ENCODE measurements around the gene C5orf15. TPM values are rescaled to one million over a fixed set of nuclear protein-coding genes. Genes with fewer than 3 reads are reported as not detected.
A peak's percentile ranks its signal among the peaks of the same experiment; 100 is the strongest.
"Not testable (repeated sequence)": the region's sequence is repeated elsewhere in the genome, so short reads cannot be mapped to it uniquely, and the experiment has no call there.

The C5orf15 gene
- total and polyA plus RNA-seq, 8 donors, result 6.4 to 35.4 (median 10.7) TPM

- DNase-seq (no peak), ATAC-seq (no peak), FAIRE-seq (no peak)
- intact Hi-C loops (cut with DNase I), result no loop called here
- H3K27me3 ChIP-seq, result no peaks in the 10 kb centered on the region
- peaks cover 0 to 7% (median 4%) of the 10 kb centered on the region in 3 donors for H3K4me1 ChIP-seq
- H3K27ac ChIP-seq, result no peak overlapping the region
- TF ChIP-seq, protein P1, sequence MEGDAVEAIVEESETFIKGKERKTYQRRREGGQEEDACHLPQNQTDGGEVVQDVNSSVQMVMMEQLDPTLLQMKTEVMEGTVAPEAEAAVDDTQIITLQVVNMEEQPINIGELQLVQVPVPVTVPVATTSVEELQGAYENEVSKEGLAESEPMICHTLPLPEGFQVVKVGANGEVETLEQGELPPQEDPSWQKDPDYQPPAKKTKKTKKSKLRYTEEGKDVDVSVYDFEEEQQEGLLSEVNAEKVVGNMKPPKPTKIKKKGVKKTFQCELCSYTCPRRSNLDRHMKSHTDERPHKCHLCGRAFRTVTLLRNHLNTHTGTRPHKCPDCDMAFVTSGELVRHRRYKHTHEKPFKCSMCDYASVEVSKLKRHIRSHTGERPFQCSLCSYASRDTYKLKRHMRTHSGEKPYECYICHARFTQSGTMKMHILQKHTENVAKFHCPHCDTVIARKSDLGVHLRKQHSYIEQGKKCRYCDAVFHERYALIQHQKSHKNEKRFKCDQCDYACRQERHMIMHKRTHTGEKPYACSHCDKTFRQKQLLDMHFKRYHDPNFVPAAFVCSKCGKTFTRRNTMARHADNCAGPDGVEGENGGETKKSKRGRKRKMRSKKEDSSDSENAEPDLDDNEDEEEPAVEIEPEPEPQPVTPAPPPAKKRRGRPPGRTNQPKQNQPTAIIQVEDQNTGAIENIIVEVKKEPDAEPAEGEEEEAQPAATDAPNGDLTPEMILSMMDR (IDR thresholded peaks at IDR 0.05), result no peak
- 87 to 98% methylated on average over 1 of the region's 1 CpG for WGBS, 2 donors
- H3K4me3 ChIP-seq, result no peak overlapping the region
- H3K36me3 ChIP-seq, result peaks cover 0 to 8% (median 0%) of the 10 kb centered on the region in 3 donors
- H3K9me3 ChIP-seq, result no peaks in the 10 kb centered on the region
These were observed 10.8 kb downstream of the C5orf15 start for GRCh38 chr5:133957591-133957990.

- Histone ChIP-seq H3K27me3 (no peaks in the 10 kb centered on the region), H3K36me3 (peaks cover 0 to 8% (median 0%) of the 10 kb centered on the region in 3 donors), H3K4me1 (peaks cover 0 to 7% (median 4%) of the 10 kb centered on the region in 3 donors), H3K9me3 (no peaks in the 10 kb centered on the region), H3K27ac (no peak overlapping the region), H3K4me3 (no peak overlapping the region)
- intact Hi-C loops (cut with DNase I), result no loop called here
- no peak for DNase-seq
- WGBS, 2 donors, result 96 to 97% methylated on average over 4 of the region's 4 CpGs
- TF ChIP-seq, protein P1 (IDR thresholded peaks at IDR 0.05), result no peak
- no peak for FAIRE-seq
- no peak for ATAC-seq
These were observed 11.3 kb downstream of the C5orf15 start for GRCh38 chr5:133957080-133957479.

GRCh38 chr5:133956196-133956595 lies 12.2 kb downstream of the C5orf15 start:
- H3K4me1 ChIP-seq; FAIRE-seq; DNase-seq; H3K4me3 ChIP-seq; H3K27me3 ChIP-seq; ATAC-seq; H3K27ac ChIP-seq; H3K9me3 ChIP-seq; H3K36me3 ChIP-seq; intact Hi-C loops (cut with DNase I): not testable (repeated sequence)
- 93 to 100% methylated on average over 1 of the region's 1 CpG for WGBS, 2 donors

DNA sequence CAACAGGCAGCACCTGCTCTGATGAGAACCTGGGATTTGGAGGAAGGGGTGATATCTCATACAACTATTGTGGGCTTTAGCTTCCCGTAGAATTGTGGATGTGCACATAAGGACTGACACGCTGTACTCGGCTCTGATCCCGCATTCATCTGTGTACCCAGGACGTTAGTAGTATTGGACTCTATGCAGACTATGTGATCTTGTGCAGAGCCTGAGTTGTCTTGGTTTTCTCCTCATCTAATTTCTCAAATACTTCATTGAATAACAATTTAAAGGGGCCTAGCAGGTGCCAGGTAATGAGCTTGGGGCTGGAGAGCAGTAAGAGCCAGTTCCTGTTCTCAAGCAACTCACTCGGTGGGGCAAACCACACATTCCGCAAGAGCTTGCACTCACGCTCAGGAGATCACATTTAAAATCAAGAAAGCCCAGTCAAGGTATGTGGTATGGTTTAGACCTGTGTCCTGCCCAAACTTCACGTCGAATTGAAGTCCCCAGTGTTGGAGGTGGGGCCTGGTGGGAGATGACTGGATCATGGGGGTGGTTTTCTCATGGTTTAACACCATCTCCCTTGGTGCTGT lies 14.8 kb downstream of the C5orf15 start:
- WGBS, 2 donors, result 85 to 86% methylated on average over 10 of the region's 10 CpGs
- H3K27ac ChIP-seq, result no peak overlapping the region
- peaks cover 0 to 8% (median 0%) of the 10 kb centered on the region in 3 donors for H3K36me3 ChIP-seq
- TF ChIP-seq, protein P1 (IDR thresholded peaks at IDR 0.05), result no peak
- H3K9me3 ChIP-seq, result no peaks in the 10 kb centered on the region
- ATAC-seq (peak in 3 of 4 donors; percentile 7 to 12 (median 11)), DNase-seq (peak in 1 of 6 donors; percentile 4), FAIRE-seq (no peak)
- peaks cover 0 to 7% (median 4%) of the 10 kb centered on the region in 3 donors for H3K4me1 ChIP-seq
- H3K27me3 ChIP-seq, result no peaks in the 10 kb centered on the region
- intact Hi-C loops (cut with DNase I), result no loop called here
- H3K4me3 ChIP-seq, result no peak overlapping the region

GRCh38 chr5:133952729-133953567 lies 15.5 kb downstream of the C5orf15 start:
- peak in 1 of 6 donors; percentile 15 for DNase-seq
- ATAC-seq, result peak in 3 of 4 donors; percentile 72 to 82 (median 79)
- FAIRE-seq, result no peak
- 76 to 77% methylated on average over 10 of the region's 10 CpGs for WGBS, 2 donors
- H3K4me3 ChIP-seq, result no peak overlapping the region
- H3K27me3 ChIP-seq, result no peaks in the 10 kb centered on the region
- intact Hi-C loops (cut with DNase I), result no loop called here
- H3K9me3 ChIP-seq, result no peaks in the 10 kb centered on the region
- H3K4me1 ChIP-seq, result peaks cover 0 to 7% (median 4%) of the 10 kb centered on the region in 3 donors
- TF ChIP-seq, protein P1 (IDR thresholded peaks at IDR 0.05), result no peak
- H3K36me3 ChIP-seq, result peaks cover 0 to 5% (median 0%) of the 10 kb centered on the region in 3 donors
- H3K27ac ChIP-seq, result no peak overlapping the region

Data from pancreas (tissue), 10 donors.